ENCODE data around the gene TSHZ1.

TSHZ1 gene

GRCh38 chr18:75323821-75324585 lies 113.4 kb downstream of the TSHZ1 start:
- no peak for TF ChIP-seq ZBTB7A (IDR thresholded peaks at IDR 0.05; ENCODE audit: low read depth)
- TF ChIP-seq YY1 (IDR thresholded peaks at IDR 0.05; ENCODE audit: low read depth), result no peak
- no peak for TF ChIP-seq EP300 (IDR thresholded peaks at IDR 0.05; ENCODE audit: borderline replicate concordance)
- TF ChIP-seq EGR1 (IDR thresholded peaks at IDR 0.05), result no peak
- TF ChIP-seq USF1 (IDR thresholded peaks at IDR 0.05), result no peak

GRCh38 chr18:75324686-75325257 lies 114.2 kb downstream of the TSHZ1 start:
- TF ChIP-seq NFIC (IDR thresholded peaks at IDR 0.05), result no peak
- no peak for TF ChIP-seq ZBTB7A (IDR thresholded peaks at IDR 0.05; ENCODE audit: low read depth)
- TF ChIP-seq CREB1 (IDR thresholded peaks at IDR 0.05; ENCODE audit: low read depth), result no peak
- no peak for TF ChIP-seq CEBPB (IDR thresholded peaks at IDR 0.05)
- no peak for TF ChIP-seq EP300 (IDR thresholded peaks at IDR 0.05; ENCODE audit: borderline replicate concordance)
- TF ChIP-seq MAX (IDR thresholded peaks at IDR 0.05), result no peak
- TF ChIP-seq EGR1 (IDR thresholded peaks at IDR 0.05), result no peak
- no peak for TF ChIP-seq USF1 (IDR thresholded peaks at IDR 0.05)
- no peak for TF ChIP-seq YY1 (IDR thresholded peaks at IDR 0.05; ENCODE audit: low read depth)
- no peak for TF ChIP-seq TAF1 (IDR thresholded peaks at IDR 0.05; ENCODE audit: low read depth)
- TF ChIP-seq REST (IDR thresholded peaks at IDR 0.05; ENCODE audit: low read depth), result no peak
- no peak for TF ChIP-seq TCF12 (IDR thresholded peaks at IDR 0.05; ENCODE audit: low read depth)
- no peak for TF ChIP-seq TEAD4 (IDR thresholded peaks at IDR 0.05)

GRCh38 chr18:75330308-75330707 lies 119.7 kb downstream of the TSHZ1 start:
- no peak for TF ChIP-seq MAX (IDR thresholded peaks at IDR 0.05)

GRCh38 chr18:75334869-75335268 lies 124.3 kb downstream of the TSHZ1 start:
- no peak for TF ChIP-seq TEAD4 (IDR thresholded peaks at IDR 0.05)
- TF ChIP-seq TAF1 (IDR thresholded peaks at IDR 0.05; ENCODE audit: low read depth), result no peak
- no peak for TF ChIP-seq ZBTB7A (IDR thresholded peaks at IDR 0.05; ENCODE audit: low read depth)
- TF ChIP-seq NFIC (IDR thresholded peaks at IDR 0.05), result no peak
- TF ChIP-seq EGR1 (IDR thresholded peaks at IDR 0.05), result no peak
- no peak for TF ChIP-seq CEBPB (IDR thresholded peaks at IDR 0.05)
- TF ChIP-seq USF1 (IDR thresholded peaks at IDR 0.05), result no peak
- no peak for TF ChIP-seq TCF12 (IDR thresholded peaks at IDR 0.05; ENCODE audit: low read depth)
- TF ChIP-seq RAD21 (IDR thresholded peaks at IDR 0.05; ENCODE audit: low read depth), result no peak
- TF ChIP-seq MAX (IDR thresholded peaks at IDR 0.05), result no peak
- no peak for TF ChIP-seq REST (IDR thresholded peaks at IDR 0.05; ENCODE audit: low read depth)
- TF ChIP-seq FOXM1 (IDR thresholded peaks at IDR 0.05; ENCODE audit: borderline replicate concordance, low read depth), result no peak
- TF ChIP-seq CREB1 (IDR thresholded peaks at IDR 0.05; ENCODE audit: low read depth), result no peak
- no peak for TF ChIP-seq YY1 (IDR thresholded peaks at IDR 0.05; ENCODE audit: low read depth)
- no peak for TF ChIP-seq EP300 (IDR thresholded peaks at IDR 0.05; ENCODE audit: borderline replicate concordance)

GRCh38 chr18:75335511-75335910 lies 124.9 kb downstream of the TSHZ1 start:
- TF ChIP-seq TAF1 (IDR thresholded peaks at IDR 0.05; ENCODE audit: low read depth) (no peak), CEBPB (IDR thresholded peaks at IDR 0.05) (no peak), REST (IDR thresholded peaks at IDR 0.05; ENCODE audit: low read depth) (no peak), USF1 (IDR thresholded peaks at IDR 0.05) (no peak), TEAD4 (IDR thresholded peaks at IDR 0.05) (no peak), EP300 (IDR thresholded peaks at IDR 0.05; ENCODE audit: borderline replicate concordance) (no peak), YY1 (IDR thresholded peaks at IDR 0.05; ENCODE audit: low read depth) (no peak), RAD21 (IDR thresholded peaks at IDR 0.05; ENCODE audit: low read depth) (no peak), NFIC (IDR thresholded peaks at IDR 0.05) (no peak), MAX (IDR thresholded peaks at IDR 0.05) (no peak)
